ENCODE results near the gene VMP1. TPM values are rescaled to one million over a fixed set of nuclear protein-coding genes. Genes with fewer than 3 reads are reported as not detected.

VMP1 gene
- total RNA-seq, 1 experiment from 2014 or later, result 236 TPM

- intact Hi-C loops (cut with micrococcal nuclease; ENCODE audit: unreplicated experiment), result no loop called here
- Histone ChIP-seq H3K9me3 (ENCODE audit: insufficient read depth, low read depth) (no peaks in the 10 kb centered on the region), H3K27ac (no peak overlapping the region), H3K36me3 (ENCODE audit: low read depth) (peaks cover 5% of the 10 kb centered on the region), H4K20me1 (ENCODE audit: insufficient read depth) (no peaks in the 10 kb centered on the region), H3K79me2 (ENCODE audit: low read depth) (no peaks in the 10 kb centered on the region), H3K4me2 (no peak overlapping the region), H3K4me3 (no peak overlapping the region), H2AFZ (no peak overlapping the region), H3K27me3 (ENCODE audit: insufficient read depth, low read depth) (no peaks in the 10 kb centered on the region), H3F3A (ENCODE audit: insufficient read depth, low read depth) (peaks cover 39% of the 10 kb centered on the region), H3K9me2 (ENCODE audit: insufficient read depth) (no peaks in the 10 kb centered on the region), H3K4me1 (replicated peaks; ENCODE audit: insufficient read depth) (peaks cover 13% of the 10 kb centered on the region)
- TF ChIP-seq, protein P1, sequence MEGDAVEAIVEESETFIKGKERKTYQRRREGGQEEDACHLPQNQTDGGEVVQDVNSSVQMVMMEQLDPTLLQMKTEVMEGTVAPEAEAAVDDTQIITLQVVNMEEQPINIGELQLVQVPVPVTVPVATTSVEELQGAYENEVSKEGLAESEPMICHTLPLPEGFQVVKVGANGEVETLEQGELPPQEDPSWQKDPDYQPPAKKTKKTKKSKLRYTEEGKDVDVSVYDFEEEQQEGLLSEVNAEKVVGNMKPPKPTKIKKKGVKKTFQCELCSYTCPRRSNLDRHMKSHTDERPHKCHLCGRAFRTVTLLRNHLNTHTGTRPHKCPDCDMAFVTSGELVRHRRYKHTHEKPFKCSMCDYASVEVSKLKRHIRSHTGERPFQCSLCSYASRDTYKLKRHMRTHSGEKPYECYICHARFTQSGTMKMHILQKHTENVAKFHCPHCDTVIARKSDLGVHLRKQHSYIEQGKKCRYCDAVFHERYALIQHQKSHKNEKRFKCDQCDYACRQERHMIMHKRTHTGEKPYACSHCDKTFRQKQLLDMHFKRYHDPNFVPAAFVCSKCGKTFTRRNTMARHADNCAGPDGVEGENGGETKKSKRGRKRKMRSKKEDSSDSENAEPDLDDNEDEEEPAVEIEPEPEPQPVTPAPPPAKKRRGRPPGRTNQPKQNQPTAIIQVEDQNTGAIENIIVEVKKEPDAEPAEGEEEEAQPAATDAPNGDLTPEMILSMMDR (conservative IDR thresholded peaks at IDR 0.05), result no peak
- TF ChIP-seq EZH2 (IDR thresholded peaks at IDR 0.05; ENCODE audit: low read depth), result no peak
- CTCF ChIA-PET, result no interaction called here
- POLR2A ChIA-PET (ENCODE audit: unreplicated experiment), result interaction anchor here (0.6 kb wide), 2 partner anchors 30 to 41 kb away, joined by 3 to 9 read pairs; no protein-coding TSS in a partner anchor
- no peak for DNase-seq
- BruUV-seq (replicated peaks), result no TSS peak
These were observed 90.7 kb downstream of the VMP1 start for GRCh38 chr17:59798111-59798510.

DNA sequence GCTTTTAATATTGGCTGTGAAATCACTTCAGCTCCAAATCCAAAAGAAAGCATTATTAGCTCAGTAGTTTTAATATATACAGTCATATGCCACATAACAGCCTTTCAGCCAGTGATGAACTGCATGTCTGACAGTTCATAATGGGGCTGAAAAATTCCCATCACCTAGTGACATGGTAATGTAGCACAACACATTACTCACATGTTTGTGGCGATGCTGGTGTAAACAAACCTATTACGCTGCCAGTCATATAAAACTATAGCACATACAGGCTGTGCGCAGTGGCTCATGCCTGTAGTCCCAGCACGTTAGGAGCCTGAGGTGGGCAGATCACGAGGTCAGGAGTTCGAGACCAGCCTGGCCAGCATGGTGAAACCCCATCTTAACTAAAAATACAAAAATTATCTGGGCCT is 93.1 kb downstream of the VMP1 start:
- POLR2A ChIA-PET (ENCODE audit: unreplicated experiment), result interaction anchor here (0.6 kb wide), 1 partner anchor 36 kb away, joined by 9 read pairs; no protein-coding TSS in a partner anchor
- H3K36me3 ChIP-seq (ENCODE audit: low read depth), result peaks cover 5% of the 10 kb centered on the region
- TF ChIP-seq, protein P1 (conservative IDR thresholded peaks at IDR 0.05), result no peak
- TF ChIP-seq EZH2 (IDR thresholded peaks at IDR 0.05; ENCODE audit: low read depth), result no peak
- no peak overlapping the region for H3K4me3 ChIP-seq
- H3K27me3 ChIP-seq (ENCODE audit: insufficient read depth, low read depth), result no peaks in the 10 kb centered on the region
- no peaks in the 10 kb centered on the region for H3K9me3 ChIP-seq (ENCODE audit: insufficient read depth, low read depth)
- H4K20me1 ChIP-seq (ENCODE audit: insufficient read depth), result no peaks in the 10 kb centered on the region
- H3K27ac ChIP-seq, result peak overlapping the region; percentile 41; the same call in 1 of the 2 replicates
- H3K4me1 ChIP-seq (replicated peaks; ENCODE audit: insufficient read depth), result peaks cover 34% of the 10 kb centered on the region
- H3K79me2 ChIP-seq (ENCODE audit: low read depth), result peaks cover 9% of the 10 kb centered on the region
- no peak overlapping the region for H2AFZ ChIP-seq
- DNase-seq, result no peak
- H3K4me2 ChIP-seq, result no peak overlapping the region
- no peaks in the 10 kb centered on the region for H3K9me2 ChIP-seq (ENCODE audit: insufficient read depth)
- no TSS peak for BruUV-seq (replicated peaks)
- intact Hi-C loops (cut with micrococcal nuclease; ENCODE audit: unreplicated experiment), result no loop called here
- H3F3A ChIP-seq (ENCODE audit: insufficient read depth, low read depth), result peaks cover 60% of the 10 kb centered on the region
- CTCF ChIA-PET, result no interaction called here

GRCh38 chr17:59802160-59802559 is 94.7 kb downstream of the VMP1 start:
- Histone ChIP-seq H4K20me1 (ENCODE audit: insufficient read depth) (no peaks in the 10 kb centered on the region), H3K27ac (peak overlapping the region; percentile 74), H3K9me3 (ENCODE audit: insufficient read depth, low read depth) (no peaks in the 10 kb centered on the region), H3K27me3 (ENCODE audit: insufficient read depth, low read depth) (no peaks in the 10 kb centered on the region), H3F3A (ENCODE audit: insufficient read depth, low read depth) (peaks cover 55% of the 10 kb centered on the region), H2AFZ (no peak overlapping the region), H3K79me2 (ENCODE audit: low read depth) (peaks cover 9% of the 10 kb centered on the region), H3K36me3 (ENCODE audit: low read depth) (no peaks in the 10 kb centered on the region; the same call in 1 of the 2 replicates), H3K4me3 (no peak overlapping the region), H3K4me2 (no peak overlapping the region), H3K9me2 (ENCODE audit: insufficient read depth) (no peaks in the 10 kb centered on the region), H3K4me1 (replicated peaks; ENCODE audit: insufficient read depth) (peaks cover 35% of the 10 kb centered on the region)
- intact Hi-C loops (cut with micrococcal nuclease; ENCODE audit: unreplicated experiment), result no loop called here
- TF ChIP-seq, protein P1 (conservative IDR thresholded peaks at IDR 0.05), result no peak
- no peak for TF ChIP-seq EZH2 (IDR thresholded peaks at IDR 0.05; ENCODE audit: low read depth)
- ChIA-PET POLR2A (ENCODE audit: unreplicated experiment) (no interaction called here), CTCF (no interaction called here)
- no TSS peak for BruUV-seq (replicated peaks)
- no peak for DNase-seq

Data from PC-9 (cell line).